Measurements from ENCODE around the gene MAGEA9B. TPM values are rescaled to one million over a fixed set of nuclear protein-coding genes. Genes with fewer than 3 reads are reported as not detected.
"Not testable (repeated sequence)": the region's sequence is repeated elsewhere in the genome, so short reads cannot be mapped to it uniquely, and the experiment has no call there.

The MAGEA9B gene
- total RNA-seq, 1 donor, result not detected

- not testable (repeated sequence) for DNase-seq (ENCODE audit: low read depth); H3K4me3 ChIP-seq (ENCODE audit: low read depth, low read length)
Measured at GRCh38 chrX:149573456-149573855, 13.8 kb downstream of the MAGEA9B start.

- no peak for TF ChIP-seq CTCF (IDR thresholded peaks at IDR 0.05; ENCODE audit: insufficient read depth, low read length)
- H3K4me3 ChIP-seq (ENCODE audit: low read depth, low read length), result no peak overlapping the region
- peak; percentile 23 for DNase-seq (ENCODE audit: low read depth)
Measured at GRCh38 chrX:149572743-149573142, 14.5 kb downstream of the MAGEA9B start.

GRCh38 chrX:149571770-149572169 lies 15.5 kb downstream of the MAGEA9B start:
- no peak for TF ChIP-seq CTCF (IDR thresholded peaks at IDR 0.05; ENCODE audit: insufficient read depth, low read length)

GRCh38 chrX:149570668-149571067 lies 16.6 kb downstream of the MAGEA9B start:
- TF ChIP-seq CTCF (IDR thresholded peaks at IDR 0.05; ENCODE audit: insufficient read depth, low read length), result no peak
- DNase-seq (ENCODE audit: low read depth), result peak; percentile 54

More at GRCh38 chrX:149571770-149572169, 15.5 kb downstream of the MAGEA9B start:
- DNase-seq (ENCODE audit: low read depth), result no peak
- H3K4me3 ChIP-seq (ENCODE audit: low read depth, low read length), result no peak overlapping the region

GRCh38 chrX:149569770-149570169 lies 17.5 kb downstream of the MAGEA9B start:
- TF ChIP-seq CTCF (IDR thresholded peaks at IDR 0.05; ENCODE audit: insufficient read depth, low read length), result no peak

More at GRCh38 chrX:149570668-149571067, 16.6 kb downstream of the MAGEA9B start:
- no peak overlapping the region for H3K4me3 ChIP-seq (ENCODE audit: low read depth, low read length)

GRCh38 chrX:149568701-149569296 lies 18.5 kb downstream of the MAGEA9B start:
- no peak for DNase-seq (ENCODE audit: low read depth)
- TF ChIP-seq CTCF (IDR thresholded peaks at IDR 0.05; ENCODE audit: insufficient read depth, low read length), result no peak
- H3K4me3 ChIP-seq (ENCODE audit: low read depth, low read length), result no peak overlapping the region

More at GRCh38 chrX:149569770-149570169, 17.5 kb downstream of the MAGEA9B start:
- DNase-seq (ENCODE audit: low read depth), result no peak
- no peak overlapping the region for H3K4me3 ChIP-seq (ENCODE audit: low read depth, low read length)

GRCh38 chrX:149567621-149568417 lies 19.4 kb downstream of the MAGEA9B start:
- no peak overlapping the region for H3K4me3 ChIP-seq (ENCODE audit: low read depth, low read length)
- TF ChIP-seq CTCF (IDR thresholded peaks at IDR 0.05; ENCODE audit: insufficient read depth, low read length), result no peak
- DNase-seq (ENCODE audit: low read depth), result no peak
